Left hindlimb (tissue), 1 donor: Measurements from ENCODE around the gene FAM187B.
"Not testable (repeated sequence)": the region's sequence is repeated elsewhere in the genome, so short reads cannot be mapped to it uniquely, and the experiment has no call there.

Experiments
- DNase-seq: peaks from one replicate; pipeline ENCODE4 v3.0.0-alpha.2; 2018

FAM187B gene

DNA sequence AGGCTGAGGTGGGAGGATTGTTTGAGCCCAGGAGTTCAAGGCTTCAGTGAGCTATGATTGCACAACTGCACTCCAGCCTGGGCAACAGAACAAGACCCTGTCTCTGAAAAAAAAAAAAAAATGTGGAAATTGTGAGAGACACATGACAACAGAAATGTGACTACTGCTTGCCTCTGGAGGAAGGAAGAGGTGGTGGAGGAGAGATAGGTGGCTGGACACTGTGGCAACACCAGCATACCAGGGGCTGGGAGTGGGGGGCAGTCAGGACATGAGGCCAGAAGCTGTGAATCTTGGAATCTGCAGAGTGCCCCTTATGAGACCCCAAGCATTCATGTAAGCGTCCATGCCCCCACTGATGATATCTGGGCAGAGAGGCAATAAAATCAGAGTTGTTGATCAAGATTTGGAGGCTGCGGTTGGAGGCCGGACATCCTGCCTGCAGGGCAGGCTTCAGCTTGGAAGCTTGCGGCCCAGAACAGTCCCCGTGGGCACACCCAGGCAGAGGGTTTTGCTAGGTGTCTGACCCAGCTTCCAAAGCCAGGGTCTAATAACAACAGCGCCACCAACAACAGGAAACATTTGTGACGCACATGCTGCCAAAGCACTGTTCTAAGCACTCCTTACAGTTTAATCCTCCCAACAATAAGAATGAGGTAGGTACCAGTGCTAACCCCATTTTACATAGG is 16.9 kb downstream of the FAM187B start:
- DNase-seq, result no peak

DNA sequence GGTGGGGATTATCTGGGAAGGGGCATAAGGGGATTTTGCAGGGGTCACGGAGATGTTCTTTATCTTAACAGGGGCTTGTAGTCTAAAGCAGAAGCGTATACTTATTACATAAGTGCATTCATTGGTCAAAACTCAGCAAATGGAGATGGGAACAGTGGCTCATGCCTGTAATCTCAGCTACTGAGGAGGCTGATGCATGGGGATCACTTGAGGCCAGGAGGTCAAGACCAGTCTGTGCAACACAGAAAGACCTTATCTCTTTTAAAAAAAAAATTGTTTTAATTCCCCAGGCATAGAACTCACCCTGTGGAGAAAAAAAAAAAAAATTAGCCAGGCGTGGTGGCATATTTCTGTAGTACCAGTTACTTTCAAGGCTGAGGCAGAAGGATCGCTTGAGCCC is 18.9 kb downstream of the FAM187B start:
- no peak for DNase-seq

DNA sequence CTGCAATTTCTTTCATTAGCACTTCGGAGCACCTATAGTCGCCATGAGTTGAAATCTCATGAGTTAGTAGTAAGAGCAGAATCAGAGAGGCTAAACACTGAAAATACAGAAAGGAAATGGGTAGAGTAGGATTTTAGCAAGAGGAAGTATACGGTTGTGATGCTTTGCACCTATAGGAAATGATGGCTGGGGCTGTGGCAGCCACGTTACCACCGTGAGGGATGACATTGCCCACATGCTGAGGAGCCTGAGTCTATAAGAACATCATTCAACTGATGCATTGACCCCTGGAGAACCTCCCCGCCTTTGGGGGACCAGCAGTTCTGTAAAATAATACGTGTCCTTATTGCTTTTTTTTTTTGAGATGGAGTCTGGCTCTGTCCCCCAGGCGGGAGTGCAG is 20.4 kb downstream of the FAM187B start:
- DNase-seq, result no peak

GRCh38 chr19:35207391-35207871 is 21.1 kb downstream of the FAM187B start:
- DNase-seq, result no peak

DNA sequence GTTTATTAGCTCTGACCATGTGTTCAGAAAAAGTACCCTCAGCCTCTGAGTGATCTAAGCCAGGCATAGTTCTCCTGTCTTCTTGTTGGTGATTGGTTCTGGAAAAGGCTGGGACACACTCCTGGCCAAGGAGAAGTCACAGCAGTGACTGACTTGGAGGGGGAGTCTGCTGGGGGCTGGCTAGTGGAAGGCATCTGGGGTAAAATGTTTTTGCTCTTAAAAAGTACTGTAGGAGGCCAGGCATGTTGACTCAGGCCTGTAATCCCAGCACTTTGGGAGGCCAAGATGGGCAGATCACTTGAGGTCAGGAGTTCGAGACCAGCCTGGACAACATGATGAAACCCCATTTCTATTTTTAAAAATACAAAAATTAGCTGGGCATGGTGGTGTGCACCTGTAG is 21.7 kb downstream of the FAM187B start:
- DNase-seq, result no peak

GRCh38 chr19:35206379-35206778 is 22.2 kb downstream of the FAM187B start:
- DNase-seq, result no peak

DNA sequence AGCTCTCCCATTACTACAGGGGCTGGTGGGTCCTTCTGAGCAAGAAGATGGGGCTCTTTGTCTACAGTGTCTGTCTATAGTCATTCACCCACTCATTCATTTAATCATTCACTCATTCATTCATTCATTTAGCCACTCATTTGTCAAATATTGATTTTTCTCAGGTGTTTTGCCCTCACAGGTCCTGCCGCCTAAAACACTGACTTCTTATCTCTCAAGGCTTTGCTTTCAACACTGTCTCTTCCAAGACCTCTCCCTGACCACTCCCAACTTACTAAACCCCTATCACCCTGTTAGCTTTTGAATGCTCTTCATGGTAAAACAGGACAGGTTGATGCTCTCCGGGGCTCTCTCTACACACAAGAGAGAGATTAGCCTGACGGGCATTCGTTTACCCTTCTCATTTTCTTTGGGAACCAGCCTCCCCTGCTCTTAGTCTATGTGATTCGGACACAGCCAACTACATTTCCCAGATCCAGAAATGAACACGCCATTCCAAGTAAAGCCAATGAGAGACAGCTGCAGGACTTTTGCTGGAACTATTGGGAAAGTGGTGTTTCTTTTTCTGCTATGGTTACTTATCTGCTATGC is 22.7 kb downstream of the FAM187B start:
- no peak for DNase-seq

DNA sequence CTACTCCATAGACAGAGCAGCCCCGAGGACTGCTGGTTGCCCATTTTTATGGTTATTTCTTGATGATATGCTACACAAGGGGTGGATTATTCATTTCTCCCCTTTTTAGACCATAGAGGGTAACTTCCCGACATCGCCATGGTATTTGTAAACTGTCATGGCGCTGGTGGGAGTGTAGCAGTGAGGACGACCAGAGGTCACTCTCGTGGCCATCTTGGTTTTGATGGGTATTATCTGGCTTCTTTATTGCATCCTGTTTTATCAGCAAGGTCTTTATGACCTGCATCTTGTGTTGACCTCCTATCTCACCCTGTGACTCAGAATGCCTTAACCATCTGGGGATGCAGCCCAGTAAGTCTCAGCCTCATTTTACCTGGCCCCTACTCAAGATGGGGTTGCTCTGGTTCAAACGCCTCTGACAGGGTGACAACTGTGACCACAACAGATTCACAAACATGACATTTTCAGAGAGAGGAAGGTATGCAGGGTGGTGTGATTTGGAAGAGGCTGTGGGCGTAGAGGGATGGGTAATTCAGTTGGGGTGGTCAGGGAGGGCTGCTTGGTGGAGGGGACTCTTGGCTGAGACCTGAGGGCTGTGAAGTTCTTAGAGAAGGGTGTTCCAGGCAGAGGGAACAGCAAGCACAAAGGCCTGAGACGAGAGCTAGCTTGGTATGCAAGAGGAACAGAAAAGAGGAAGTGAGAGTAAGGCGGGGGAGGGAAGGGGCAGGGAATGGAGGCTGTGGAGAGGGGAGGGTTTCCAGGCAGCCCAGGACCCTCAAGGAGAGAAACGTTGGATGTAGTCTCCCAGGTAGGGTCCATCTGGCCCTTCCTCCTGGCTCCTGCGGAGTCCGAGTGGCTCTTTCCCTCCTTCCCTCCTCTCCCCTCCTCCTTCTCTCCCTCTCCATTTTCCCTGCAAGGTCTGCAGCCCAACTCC is 23.5 kb downstream of the FAM187B start:
- no peak for DNase-seq

DNA sequence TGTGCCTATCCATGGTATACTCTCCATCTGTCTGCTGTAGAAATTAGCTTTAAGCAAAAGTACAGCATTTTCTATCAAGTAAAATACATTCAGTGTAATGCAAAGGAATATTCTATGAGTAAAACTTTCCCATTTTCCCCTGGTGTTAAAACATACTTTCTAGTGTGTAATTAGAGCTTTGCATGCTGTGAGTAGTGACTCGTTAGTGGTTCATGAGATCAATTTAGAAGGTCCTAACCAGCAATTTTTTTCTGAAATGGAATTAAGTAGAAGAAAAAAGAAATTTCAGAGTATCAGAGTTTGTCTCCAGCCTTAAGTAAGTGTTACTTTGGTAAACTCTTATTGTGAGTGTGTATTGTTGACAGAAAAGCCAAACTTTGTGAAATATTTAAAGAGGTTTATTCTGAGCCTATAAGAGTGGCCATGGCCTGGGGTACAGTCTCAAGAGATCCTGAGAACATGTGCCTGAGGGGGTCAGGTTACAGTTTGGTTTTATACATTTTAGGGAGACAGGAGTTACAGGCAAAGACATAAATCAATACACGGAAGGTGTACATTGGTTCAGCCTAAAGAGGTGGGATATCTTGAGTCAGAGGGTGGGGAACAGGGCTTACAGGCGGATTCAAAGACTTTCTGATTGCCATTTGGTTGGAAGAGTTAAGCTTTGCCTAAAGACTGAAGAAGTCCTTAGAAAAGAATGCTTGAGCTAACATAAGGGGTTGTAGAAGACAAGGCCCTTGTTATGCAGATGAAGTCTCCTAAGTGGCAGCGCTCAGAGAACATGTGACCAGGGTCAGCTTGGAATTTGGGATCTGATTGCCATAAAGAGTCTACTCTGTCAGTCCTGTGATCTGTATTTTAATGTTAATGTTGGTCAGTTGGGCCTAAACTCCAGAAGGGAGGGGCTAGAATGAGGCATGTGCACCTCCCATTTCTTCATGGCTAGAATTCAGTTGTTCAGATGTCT is 25.5 kb downstream of the FAM187B start:
- no peak for DNase-seq

DNA sequence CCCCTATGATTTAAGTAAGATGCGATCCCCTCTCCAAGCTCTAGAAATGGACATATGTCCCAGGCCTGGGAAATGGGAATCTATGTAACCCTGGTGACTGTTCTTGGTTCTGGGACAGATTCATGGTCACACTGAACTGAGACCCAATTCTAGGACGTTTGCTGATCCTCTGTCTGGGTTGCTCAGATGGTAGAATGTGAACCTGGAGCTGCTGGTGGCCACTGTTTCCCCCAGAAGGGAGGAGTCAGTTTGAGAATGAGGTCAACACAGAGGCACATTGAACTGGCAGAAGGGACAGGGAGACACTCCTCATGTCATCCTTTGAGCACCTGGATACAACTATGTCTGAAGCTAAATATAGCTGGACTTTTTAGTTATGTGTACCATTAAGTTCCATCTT is 29.1 kb downstream of the FAM187B start:
- DNase-seq, result no peak

DNA sequence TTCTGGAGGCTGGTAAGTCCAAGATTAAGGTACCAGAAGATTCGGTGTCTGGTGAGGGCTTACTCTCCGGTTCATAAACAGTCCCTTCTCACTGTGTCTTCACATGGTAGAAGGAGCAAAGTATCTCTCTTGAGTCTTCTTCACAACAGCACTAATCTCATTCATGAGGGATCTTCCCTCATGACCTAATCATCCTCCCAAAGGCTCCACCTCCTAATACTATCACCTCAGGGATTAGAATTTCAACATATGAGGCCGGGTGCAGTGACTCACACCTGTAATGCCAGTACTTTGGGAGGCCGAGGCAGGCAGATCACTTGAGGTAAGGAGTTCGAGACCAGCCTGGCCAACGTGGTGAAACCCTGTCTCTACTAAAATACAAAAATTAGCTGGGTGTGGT is 31.7 kb downstream of the FAM187B start:
- not testable (repeated sequence) for DNase-seq

DNA sequence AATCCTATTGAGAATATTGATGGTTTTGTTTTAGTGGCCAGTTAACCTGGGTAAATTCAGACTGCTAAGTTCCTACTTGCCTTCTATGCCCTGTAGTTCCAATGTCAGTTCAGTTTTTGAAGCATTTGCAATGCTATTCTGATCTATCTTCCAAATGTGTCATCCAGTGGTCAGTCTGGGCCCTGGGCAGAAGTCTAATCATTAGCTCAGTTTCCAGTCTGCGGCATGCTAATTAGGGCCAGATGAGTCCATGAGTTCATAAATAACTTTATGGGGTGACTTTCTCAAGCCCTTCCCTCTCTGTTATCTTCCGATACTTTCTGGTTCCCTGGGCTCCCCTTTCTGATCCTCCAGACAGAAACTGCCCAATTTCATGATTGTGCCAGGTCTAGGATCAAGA is 32.7 kb downstream of the FAM187B start:
- no peak for DNase-seq

- no peak for DNase-seq
These were observed 34.2 kb downstream of the FAM187B start for GRCh38 chr19:35194012-35194984.

GRCh38 chr19:35184884-35185283 is 43.7 kb downstream of the FAM187B start:
- no peak for DNase-seq

- DNase-seq, result no peak
These were observed 44.3 kb downstream of the FAM187B start for GRCh38 chr19:35184267-35184666.

GRCh38 chr19:35181387-35181786 is 47.2 kb downstream of the FAM187B start:
- no peak for DNase-seq

DNA sequence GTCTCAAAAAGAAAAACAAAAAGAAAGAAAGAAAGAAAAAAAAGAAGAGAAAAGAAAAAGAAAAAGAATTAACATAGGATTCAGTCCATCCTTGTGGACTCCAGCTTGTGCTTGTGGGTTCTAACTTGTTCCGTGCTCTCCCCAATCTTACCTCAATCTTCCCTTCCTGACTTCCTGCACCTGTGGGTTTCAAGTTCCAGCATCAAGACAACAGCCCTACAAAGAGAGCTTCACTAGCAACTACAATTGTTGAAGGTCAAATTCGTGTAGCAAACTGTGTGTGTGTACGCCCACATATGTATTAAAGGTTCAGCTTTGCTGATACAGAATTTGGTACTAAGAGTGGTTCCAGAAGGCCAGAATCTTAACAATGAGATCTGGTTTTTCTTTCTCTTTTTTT is 48.7 kb downstream of the FAM187B start:
- DNase-seq, result no peak

- DNase-seq, result no peak
These were observed 49.8 kb downstream of the FAM187B start for GRCh38 chr19:35178701-35179100.

DNA sequence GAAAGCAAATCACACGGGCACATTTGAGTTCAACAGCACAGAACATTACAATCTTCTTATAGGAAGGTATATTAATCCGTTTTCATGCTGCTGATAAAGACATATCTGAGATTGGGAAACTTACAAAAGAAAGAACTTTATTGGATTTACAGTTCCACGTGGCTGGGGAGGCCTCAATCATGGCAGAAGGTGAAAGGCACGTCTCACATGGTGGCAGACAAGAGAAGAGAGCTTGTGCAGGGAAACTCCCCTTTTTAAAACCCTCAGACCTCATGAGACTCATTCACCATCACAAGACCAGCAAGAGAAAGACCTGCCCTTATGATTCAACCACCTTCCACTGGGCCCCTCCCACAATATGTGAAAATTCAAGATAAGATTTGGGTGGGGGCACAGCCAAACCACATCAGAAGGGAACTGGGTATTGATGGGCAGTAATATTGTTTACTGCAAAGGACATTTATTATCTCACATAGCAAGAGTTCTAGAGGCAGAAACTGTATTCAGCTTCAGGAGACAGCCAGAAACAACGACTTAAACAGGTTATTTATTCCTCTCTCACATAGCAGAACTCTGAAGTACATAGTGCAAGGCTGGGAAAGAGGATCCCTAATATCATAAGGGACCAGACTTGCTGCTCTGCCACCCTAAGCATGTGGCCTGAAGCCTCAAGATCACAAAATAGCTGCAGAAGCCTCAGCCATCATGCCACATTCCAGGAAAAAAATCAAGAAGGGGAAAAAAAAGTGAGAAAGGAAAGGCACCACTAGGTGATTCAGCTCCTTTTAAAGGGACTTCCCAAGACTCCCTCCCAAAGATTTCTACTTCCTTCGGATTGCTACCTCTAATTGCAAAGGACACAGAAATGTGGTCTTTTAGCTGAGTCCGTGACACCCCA is 50.9 kb downstream of the FAM187B start:
- DNase-seq, result no peak

DNA sequence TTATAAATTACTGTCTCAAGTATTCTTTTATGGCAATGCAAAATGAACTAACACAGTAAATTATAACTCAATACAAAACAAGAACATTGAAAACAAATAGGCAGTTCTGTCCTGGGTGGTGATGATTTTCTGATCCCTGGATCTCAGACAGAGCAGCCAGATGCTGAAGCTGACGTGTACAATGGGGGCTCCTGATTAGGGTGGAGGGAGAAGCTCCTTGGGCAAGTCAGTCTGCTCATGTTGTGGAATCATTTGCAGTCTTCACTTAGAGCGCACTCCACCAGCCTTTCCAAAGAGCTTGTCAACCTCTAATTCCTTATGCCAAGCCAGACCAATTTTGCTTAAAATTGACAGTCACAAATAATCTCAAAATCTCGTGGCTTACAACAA is 52.4 kb downstream of the FAM187B start:
- no peak for DNase-seq
